Activated T-cell treated with anti-CD3 and anti-CD28 coated beads, Interleukin-2, amount 50 U/mL, for 1 hour (primary cell): ENCODE data around the gene PRPH2.

Source experiments
- DNase-seq: peaks from one replicate; pipeline ENCODE4 v3.0.0-alpha.2; 2020

Gene PRPH2

GRCh38 chr6:42722497-42722896 lies at the start of gene PRPH2:
Gene PRPH2, minus strand, starts transcription at chr6:42722597. Its CDS starts 263 bp downstream, at chr6:42722334.
- no peak for DNase-seq

GRCh38 chr6:42771741-42772100 lies 49.3 kb upstream of the PRPH2 start:
- no peak for DNase-seq

GRCh38 chr6:42769836-42770235 lies 47.4 kb upstream of the PRPH2 start:
- no peak for DNase-seq

GRCh38 chr6:42769051-42769450 lies 46.7 kb upstream of the PRPH2 start:
- no peak for DNase-seq

- DNase-seq: no peak
Measured at GRCh38 chr6:42766163-42766670, 43.8 kb upstream of the PRPH2 start.

- no peak for DNase-seq
Measured at GRCh38 chr6:42764911-42765648, 42.7 kb upstream of the PRPH2 start.

- no peak for DNase-seq
Measured at GRCh38 chr6:42762950-42763349, 40.6 kb upstream of the PRPH2 start.

GRCh38 chr6:42762426-42762859 lies 40.0 kb upstream of the PRPH2 start:
- DNase-seq: no peak

- DNase-seq: no peak
Measured at GRCh38 chr6:42761287-42762067, 39.1 kb upstream of the PRPH2 start.

GRCh38 chr6:42758756-42759430 lies 36.5 kb upstream of the PRPH2 start:
- DNase-seq: no peak

GRCh38 chr6:42756722-42757121 lies 34.3 kb upstream of the PRPH2 start:
- no peak for DNase-seq

GRCh38 chr6:42754759-42755158 lies 32.4 kb upstream of the PRPH2 start:
- DNase-seq: no peak

GRCh38 chr6:42751055-42751454 lies 28.7 kb upstream of the PRPH2 start:
- DNase-seq: no peak

GRCh38 chr6:42748203-42748898 lies 26.0 kb upstream of the PRPH2 start:
- DNase-seq: no peak

- DNase-seq: peak; percentile 80
Measured at GRCh38 chr6:42746463-42747391, 24.3 kb upstream of the PRPH2 start.

- DNase-seq: peak; percentile 87
Measured at GRCh38 chr6:42745640-42746462, 23.5 kb upstream of the PRPH2 start, which contains the start of gene TBCC. Gene TBCC, minus strand, starts transcription at chr6:42746103. Its CDS starts 30 bp downstream, at chr6:42746073.

GRCh38 chr6:42745083-42745639 lies 22.8 kb upstream of the PRPH2 start:
- no peak for DNase-seq

- DNase-seq: no peak
Measured at GRCh38 chr6:42744351-42744893, 22.0 kb upstream of the PRPH2 start.

GRCh38 chr6:42742116-42742894 lies 19.9 kb upstream of the PRPH2 start:
- no peak for DNase-seq
